ENCODE measurements around the gene DTX1.

GRCh38 chr12:113093409-113094101, 37.0 kb downstream of the DTX1 start:
- TF ChIP-seq POLR2A (IDR thresholded peaks at IDR 0.05) (no peak), CTCF (IDR thresholded peaks at IDR 0.05) (no peak)
